Gastrocnemius medialis (tissue), 4 donors: ENCODE results near the gene NPY4R.
"Not testable (repeated sequence)": the region's sequence is repeated elsewhere in the genome, so short reads cannot be mapped to it uniquely, and the experiment has no call there.

Source experiments
- CTCF ChIP-seq, 5 experiments: fragments of 450-650 bp in 3 of 5; fragments of 200-600 bp in 2 of 5; sonication (generic) in 2 of 5; IDR thresholded peaks in 4 of 5; conservative IDR thresholded peaks in 1 of 5; 1 replicate in 4 of 5; 2 replicates in 1 of 5; pipeline ENCODE4 v1.5.1; 2016 to 2019; ENCODE audit warnings: antibody characterized with exemption in 5 of 5, mild to moderate bottlenecking in 3 of 5, moderate library complexity in 3 of 5
- POLR2A ChIP-seq, 2 donors: fragments of 450-650 bp; IDR thresholded peaks; one replicate each; pipeline ENCODE4 v1.6.1; 2017; ENCODE audit warnings: antibody characterized with exemption in 2 of 2, mild to moderate bottlenecking in 2 of 2, moderate library complexity in 2 of 2

- not testable (repeated sequence) for TF ChIP-seq CTCF (IDR thresholded peaks at IDR 0.05 in 4 of 5, conservative IDR thresholded peaks at IDR 0.05 in 1 of 5); POLR2A (IDR thresholded peaks at IDR 0.05)
These were observed 4.4 kb upstream of the NPY4R start for GRCh38 chr10:46470134-46470533.
